Astrocyte (in vitro differentiated cells and primary cell): ENCODE results near the gene CAMK2G. TPM values are rescaled to one million over a fixed set of nuclear protein-coding genes. Genes with fewer than 3 reads are reported as not detected.

Experiments
- DNase-seq: peaks from one replicate; pipeline ENCODE4 v3.0.0-alpha.2; 2010; ENCODE audit warnings: low read depth
- FAIRE-seq: peaks from 2 replicates; lab custom pipeline; 2011; peaks lifted over from hg19 to GRCh38; lab: Jason Lieb, UNC
- H2AFZ ChIP-seq: 2 replicates; pipeline ENCODE4 v1.6.0; 2012; ENCODE audit warnings: low read depth, low read length, inconsistent platforms
- H3K27ac ChIP-seq: 2 replicates; pipeline ENCODE4 v1.5.1; 2011; ENCODE audit warnings: low read depth, low read length, inconsistent platforms
- H3K27me3 ChIP-seq: 2 replicates; pipeline ENCODE4 v1.6.0; 2011; ENCODE audit warnings: low read length, inconsistent platforms; ENCODE audit not compliant: insufficient read depth
- H3K36me3 ChIP-seq: 2 replicates; pipeline ENCODE4 v1.5.1; 2011; ENCODE audit warnings: low read length, inconsistent platforms; ENCODE audit not compliant: insufficient read depth
- H3K4me1 ChIP-seq: 2 replicates; pipeline ENCODE4 v1.5.1; 2011; ENCODE audit warnings: low read length, inconsistent platforms; ENCODE audit not compliant: insufficient read depth
- H3K4me2 ChIP-seq: 2 replicates; pipeline ENCODE4 v1.6.0; 2012; ENCODE audit warnings: low read length, inconsistent platforms
- H3K4me3 ChIP-seq: 2 replicates; pipeline ENCODE4 v1.5.1; 2011; ENCODE audit warnings: low read depth, mild to moderate bottlenecking, low read length, inconsistent platforms; ENCODE audit not compliant: insufficient read depth
- H3K79me2 ChIP-seq: 2 replicates; pipeline ENCODE4 v1.6.0; 2012; ENCODE audit warnings: mild to moderate bottlenecking, low read length, inconsistent platforms; ENCODE audit not compliant: insufficient read depth
- H3K9ac ChIP-seq: 2 replicates; pipeline ENCODE4 v1.6.0; 2012; ENCODE audit warnings: mild to moderate bottlenecking, low read length, inconsistent platforms
- H3K9me3 ChIP-seq: 2 replicates; pipeline ENCODE4 v1.5.1; 2012; ENCODE audit warnings: low read depth, mild to moderate bottlenecking, low read length, inconsistent platforms; ENCODE audit not compliant: insufficient read depth
- H4K20me1 ChIP-seq: 2 replicates; pipeline ENCODE4 v1.6.0; 2012; ENCODE audit warnings: low read length, inconsistent platforms; ENCODE audit not compliant: insufficient read depth
- H3K27ac Mint-ChIP-seq: one replicate; pipeline ENCODE4 v1.8.0; 2021; ENCODE audit warnings: mild to moderate bottlenecking, mixed read lengths; ENCODE audit not compliant: unreplicated experiment
- H3K27me3 Mint-ChIP-seq: one replicate; pipeline ENCODE4 v1.8.0; 2021; ENCODE audit warnings: low read depth, mixed read lengths; ENCODE audit not compliant: unreplicated experiment
- H3K36me3 Mint-ChIP-seq: one replicate; pipeline ENCODE4 v1.8.0; 2021; ENCODE audit warnings: low read depth, mixed read lengths; ENCODE audit not compliant: unreplicated experiment
- H3K4me1 Mint-ChIP-seq: one replicate; pipeline ENCODE4 v1.8.0; 2021; ENCODE audit warnings: low read depth, mixed read lengths; ENCODE audit not compliant: unreplicated experiment
- H3K4me3 Mint-ChIP-seq: one replicate; pipeline ENCODE4 v1.8.0; 2021; ENCODE audit warnings: mild to moderate bottlenecking, moderate library complexity, mixed read lengths; ENCODE audit not compliant: unreplicated experiment
- H3K9me3 Mint-ChIP-seq: one replicate; pipeline ENCODE4 v1.8.0; 2021; ENCODE audit warnings: mild to moderate bottlenecking, mixed read lengths; ENCODE audit not compliant: unreplicated experiment
- CTCF ChIP-seq: IDR thresholded peaks from 2 replicates; pipeline ENCODE4 v1.5.1; 2011; ENCODE audit warnings: low read depth, mild to moderate bottlenecking, inconsistent platforms, low read length, moderate library complexity; ENCODE audit not compliant: insufficient read depth
- EZH2 ChIP-seq: IDR thresholded peaks from 2 replicates; pipeline ENCODE4 v1.6.1; 2012; ENCODE audit warnings: mild to moderate bottlenecking, low read length, inconsistent platforms; ENCODE audit not compliant: insufficient read depth
- total RNA-seq: library from RNA; stranded (reverse); gene quantifications from 2 replicates; pipeline ENCODE4 v1.2.1, GENCODE V29; 2021

CAMK2G gene
- total RNA-seq, 1 donor from 2014 or later = 19.8 TPM

GRCh38 chr10:73813333-73813732, 61.0 kb downstream of the CAMK2G start:
- Mint-ChIP-seq H3K27ac (no peak overlapping the region), H3K27me3 (no peaks in the 10 kb centered on the region), H3K36me3 (peaks cover 25% of the 10 kb centered on the region), H3K9me3 (no peaks in the 10 kb centered on the region), H3K4me1 (peaks cover 18% of the 10 kb centered on the region), H3K4me3 (no peak overlapping the region)
- Histone ChIP-seq H3K27me3 (no peaks in the 10 kb centered on the region), H3K9me3 (no peaks in the 10 kb centered on the region), H3K27ac (no peak overlapping the region), H3K9ac (no peak overlapping the region), H3K36me3 (peaks cover 4% of the 10 kb centered on the region), H3K4me1 (peaks cover 18% of the 10 kb centered on the region), H3K4me3 (no peak overlapping the region), H3K79me2 (peaks cover 6% of the 10 kb centered on the region), H4K20me1 (peaks cover 12% of the 10 kb centered on the region), H3K4me2 (no peak overlapping the region), H2AFZ (no peak overlapping the region)
- DNase-seq (no peak), FAIRE-seq (no peak)
- TF ChIP-seq EZH2 (no peak), CTCF (no peak)

DNA sequence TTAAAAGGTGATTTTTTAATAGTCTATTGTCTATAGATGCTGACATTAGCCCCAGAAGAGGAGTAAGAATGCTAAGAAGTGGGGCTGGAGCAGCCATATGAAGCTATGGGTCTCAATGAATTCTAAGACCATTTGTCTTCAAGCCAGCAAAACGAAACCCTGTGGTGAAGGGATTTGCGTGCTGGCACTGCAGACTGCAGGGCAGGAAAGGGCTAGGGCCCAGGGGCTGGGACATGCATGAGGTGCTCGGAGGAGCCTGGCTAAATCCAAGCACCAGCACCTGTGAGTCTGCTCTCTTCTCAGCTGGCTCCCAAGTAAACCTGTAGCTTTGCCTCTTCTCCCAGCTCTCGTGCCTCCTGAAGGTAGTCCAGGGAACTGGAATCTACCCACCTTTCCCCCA, 61.7 kb downstream of the CAMK2G start:
- no peak for TF ChIP-seq EZH2
- TF ChIP-seq CTCF = no peak
- H3K4me3 Mint-ChIP-seq = no peak overlapping the region
- no peaks in the 10 kb centered on the region for H3K27me3 ChIP-seq
- H3K27ac Mint-ChIP-seq = no peak overlapping the region
- peaks cover 7% of the 10 kb centered on the region for H3K36me3 ChIP-seq
- H3K4me3 ChIP-seq = no peak overlapping the region
- no peak overlapping the region for H3K27ac ChIP-seq
- peaks cover 8% of the 10 kb centered on the region for H3K79me2 ChIP-seq
- H3K36me3 Mint-ChIP-seq = peaks cover 22% of the 10 kb centered on the region
- FAIRE-seq (no peak), DNase-seq (no peak)
- peaks cover 18% of the 10 kb centered on the region for H3K4me1 Mint-ChIP-seq
- H3K9me3 ChIP-seq = no peaks in the 10 kb centered on the region
- H3K9me3 Mint-ChIP-seq = no peaks in the 10 kb centered on the region
- no peaks in the 10 kb centered on the region for H3K27me3 Mint-ChIP-seq
- peaks cover 18% of the 10 kb centered on the region for H3K4me1 ChIP-seq
- no peak overlapping the region for H3K9ac ChIP-seq
- H4K20me1 ChIP-seq = peaks cover 17% of the 10 kb centered on the region
- no peak overlapping the region for H3K4me2 ChIP-seq
- H2AFZ ChIP-seq = no peak overlapping the region

DNA sequence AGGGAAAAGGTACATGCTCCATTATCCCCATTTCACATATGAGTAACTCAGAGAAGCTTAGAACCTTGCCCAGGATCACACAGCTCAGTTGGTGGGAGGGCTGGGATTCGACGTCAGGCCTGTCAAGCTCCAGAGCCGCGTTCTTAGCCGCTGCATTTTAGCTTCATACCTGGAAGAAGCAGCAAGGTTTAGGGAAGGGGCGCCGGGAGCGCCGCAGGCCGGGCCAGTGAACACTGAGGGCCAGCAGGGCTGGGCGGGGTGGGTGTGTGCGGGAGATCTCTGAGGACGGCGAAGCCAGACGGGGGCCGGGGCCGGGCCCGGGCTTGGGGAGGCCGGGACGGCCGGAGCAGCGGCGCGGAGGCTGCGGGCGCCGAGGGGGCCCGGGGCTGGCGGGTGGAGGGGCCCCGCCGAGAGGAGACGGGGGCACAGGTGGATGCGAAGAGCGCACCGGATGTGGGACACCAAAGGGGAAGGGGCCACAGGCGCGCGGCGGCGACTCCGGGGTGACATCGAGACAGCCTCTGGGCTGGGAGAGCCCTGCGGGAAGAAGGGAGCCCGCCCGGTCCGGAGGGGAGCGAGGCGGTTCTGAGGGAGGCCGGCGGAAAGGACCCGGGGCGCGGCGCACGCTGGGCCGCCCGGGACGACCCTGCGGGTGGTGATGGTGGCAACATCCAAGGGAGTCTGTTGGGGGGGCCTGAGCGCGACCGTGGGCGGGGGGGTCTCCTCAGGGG, 63.5 kb downstream of the CAMK2G start:
- H3K4me3 ChIP-seq = peak overlapping the region; percentile 76
- peaks cover 17% of the 10 kb centered on the region for H3K79me2 ChIP-seq
- FAIRE-seq (no peak), DNase-seq (no peak)
- H3K9ac ChIP-seq = peak overlapping the region; percentile 92
- peak overlapping the region; percentile 86 for H3K4me3 Mint-ChIP-seq
- peak overlapping the region; percentile 55 for H3K27ac Mint-ChIP-seq
- peak overlapping the region; percentile 83 for H3K4me2 ChIP-seq
- H3K27me3 ChIP-seq = no peaks in the 10 kb centered on the region
- TF ChIP-seq EZH2 (no peak), CTCF (no peak)
- H3K4me1 ChIP-seq = peaks cover 11% of the 10 kb centered on the region
- H2AFZ ChIP-seq = peak overlapping the region; percentile 55
- H3K36me3 Mint-ChIP-seq = peaks cover 26% of the 10 kb centered on the region
- peaks cover 33% of the 10 kb centered on the region for H4K20me1 ChIP-seq
- peaks cover 14% of the 10 kb centered on the region for H3K4me1 Mint-ChIP-seq
- peaks cover 20% of the 10 kb centered on the region for H3K36me3 ChIP-seq
- no peaks in the 10 kb centered on the region for H3K9me3 Mint-ChIP-seq
- H3K27ac ChIP-seq = peak overlapping the region; percentile 78
- H3K27me3 Mint-ChIP-seq = no peaks in the 10 kb centered on the region
- H3K9me3 ChIP-seq = no peaks in the 10 kb centered on the region
